Retinal pigment epithelial cell (primary cell): Measurements from ENCODE around the gene FMNL2.

Experiments used
- DNase-seq: peaks from one replicate; pipeline ENCODE4 v3.0.0-alpha.2; 2010; ENCODE audit warnings: low read depth
- H3K4me3 ChIP-seq: 2 replicates; pipeline ENCODE4 v1.5.1; 2011; ENCODE audit warnings: mild to moderate bottlenecking, low read length, control low read depth, moderate library complexity
- TF ChIP-seq, protein P1 (sequence below): conservative IDR thresholded peaks from 2 replicates; pipeline ENCODE4 v1.5.1; 2011; ENCODE audit warnings: low read depth, low read length, control low read depth, inconsistent platforms

Gene FMNL2

DNA sequence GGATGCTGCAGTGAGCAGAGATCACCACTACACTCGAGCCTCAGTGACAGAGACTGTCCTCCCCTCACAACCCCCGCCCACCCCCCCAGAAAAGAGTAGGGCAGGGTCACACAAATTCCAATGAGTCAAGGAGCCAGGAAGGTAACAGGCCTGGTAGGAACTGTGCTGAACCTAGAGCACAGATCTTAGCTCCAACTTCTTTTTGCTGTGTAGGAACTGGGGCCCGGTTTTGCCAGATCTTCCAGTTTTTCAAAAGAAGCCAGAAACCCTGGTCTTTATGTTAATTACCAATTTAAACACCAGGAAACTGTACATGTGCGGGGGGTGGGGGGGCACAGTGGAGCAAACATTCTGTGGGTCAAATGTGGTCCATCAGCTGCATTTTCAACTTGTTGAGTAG lies 311.3 kb downstream of the FMNL2 start:
- H3K4me3 ChIP-seq, result no peak overlapping the region
- DNase-seq, result no peak
- TF ChIP-seq, protein P1, sequence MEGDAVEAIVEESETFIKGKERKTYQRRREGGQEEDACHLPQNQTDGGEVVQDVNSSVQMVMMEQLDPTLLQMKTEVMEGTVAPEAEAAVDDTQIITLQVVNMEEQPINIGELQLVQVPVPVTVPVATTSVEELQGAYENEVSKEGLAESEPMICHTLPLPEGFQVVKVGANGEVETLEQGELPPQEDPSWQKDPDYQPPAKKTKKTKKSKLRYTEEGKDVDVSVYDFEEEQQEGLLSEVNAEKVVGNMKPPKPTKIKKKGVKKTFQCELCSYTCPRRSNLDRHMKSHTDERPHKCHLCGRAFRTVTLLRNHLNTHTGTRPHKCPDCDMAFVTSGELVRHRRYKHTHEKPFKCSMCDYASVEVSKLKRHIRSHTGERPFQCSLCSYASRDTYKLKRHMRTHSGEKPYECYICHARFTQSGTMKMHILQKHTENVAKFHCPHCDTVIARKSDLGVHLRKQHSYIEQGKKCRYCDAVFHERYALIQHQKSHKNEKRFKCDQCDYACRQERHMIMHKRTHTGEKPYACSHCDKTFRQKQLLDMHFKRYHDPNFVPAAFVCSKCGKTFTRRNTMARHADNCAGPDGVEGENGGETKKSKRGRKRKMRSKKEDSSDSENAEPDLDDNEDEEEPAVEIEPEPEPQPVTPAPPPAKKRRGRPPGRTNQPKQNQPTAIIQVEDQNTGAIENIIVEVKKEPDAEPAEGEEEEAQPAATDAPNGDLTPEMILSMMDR, result no peak

DNA sequence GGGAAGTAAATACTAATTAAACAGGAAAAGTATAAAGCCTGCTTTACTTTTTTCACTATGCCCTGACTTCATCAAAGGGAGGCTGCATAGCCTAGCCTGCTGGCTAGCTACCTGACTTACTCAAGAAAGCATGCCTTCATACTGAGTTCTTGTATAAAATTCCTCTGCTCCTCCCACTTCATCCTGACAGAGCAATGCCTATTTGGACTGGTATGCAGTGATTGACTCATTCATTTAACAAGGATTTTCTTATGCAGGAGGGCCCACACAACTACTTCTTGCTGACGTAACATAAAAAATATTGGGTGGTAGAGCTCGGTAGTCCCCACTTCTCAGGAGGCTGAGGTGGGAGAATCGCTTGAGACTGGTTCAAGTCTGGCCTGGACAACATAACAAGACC lies 311.8 kb downstream of the FMNL2 start:
- no peak overlapping the region for H3K4me3 ChIP-seq
- peak; percentile 80 for DNase-seq
- TF ChIP-seq, protein P1, result no peak

DNA sequence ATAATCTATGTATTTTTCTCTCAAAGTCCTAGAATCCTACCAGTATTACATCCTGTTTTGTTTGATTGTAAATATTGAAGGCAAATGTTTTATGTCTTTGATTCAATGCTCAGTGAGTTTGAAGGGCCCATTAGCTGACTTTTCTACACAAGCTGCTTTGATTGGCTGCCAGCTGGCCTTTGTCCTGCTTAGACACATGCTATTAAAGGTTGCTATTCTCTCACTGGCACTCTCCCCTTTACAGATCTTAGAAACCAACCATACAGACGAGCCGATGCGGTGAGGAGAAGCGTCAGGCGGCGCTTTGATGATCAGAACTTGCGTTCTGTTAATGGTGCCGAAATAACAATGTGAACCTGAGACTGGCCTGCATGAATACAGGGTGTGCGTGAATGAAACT lies 312.6 kb downstream of the FMNL2 start:
- TF ChIP-seq, protein P1, result no peak
- DNase-seq, result peak; percentile 10
- no peak overlapping the region for H3K4me3 ChIP-seq

DNA sequence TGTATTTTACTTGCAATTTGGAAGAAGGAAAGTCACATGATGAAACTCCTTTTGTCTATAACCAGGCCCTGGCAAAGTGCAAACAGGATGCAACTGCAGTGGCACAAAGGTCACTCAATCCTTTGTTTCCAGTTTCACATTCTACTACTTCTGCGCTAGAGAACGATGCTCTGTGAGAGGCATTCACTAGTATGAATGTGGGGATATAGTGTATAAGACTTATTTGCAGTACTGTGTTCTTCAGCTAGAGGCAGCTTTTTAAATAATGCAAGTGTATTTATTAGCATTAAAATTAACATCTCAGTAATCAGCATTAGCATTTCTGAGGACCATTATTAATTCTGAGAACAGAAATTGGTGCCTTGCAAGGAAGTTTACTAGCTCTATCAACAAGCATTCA lies 313.4 kb downstream of the FMNL2 start:
- DNase-seq, result no peak
- TF ChIP-seq, protein P1, result peak; percentile 14

DNA sequence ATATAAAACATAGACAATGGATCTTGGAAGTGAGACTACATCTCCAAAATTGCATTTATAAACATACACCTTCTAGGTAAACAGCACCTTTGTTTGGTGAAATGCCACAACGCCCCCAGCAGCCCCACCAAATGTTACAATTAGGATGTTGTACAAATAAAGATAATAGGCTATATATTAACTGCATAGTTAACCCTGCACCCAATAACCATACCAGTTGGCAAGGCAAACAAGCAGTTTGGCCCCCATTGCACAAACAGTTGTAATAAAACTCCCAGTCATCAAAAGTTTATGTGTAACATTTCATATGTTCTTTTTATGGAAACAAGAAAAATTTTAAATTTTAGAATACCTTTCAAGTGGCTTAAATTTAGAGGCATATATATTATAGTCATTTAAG lies 315.0 kb downstream of the FMNL2 start:
- TF ChIP-seq, protein P1, result no peak
- H3K4me3 ChIP-seq, result no peak overlapping the region
- no peak for DNase-seq

More for the DNA sequence above, 313.4 kb downstream of the FMNL2 start:
- no peak overlapping the region for H3K4me3 ChIP-seq

DNA sequence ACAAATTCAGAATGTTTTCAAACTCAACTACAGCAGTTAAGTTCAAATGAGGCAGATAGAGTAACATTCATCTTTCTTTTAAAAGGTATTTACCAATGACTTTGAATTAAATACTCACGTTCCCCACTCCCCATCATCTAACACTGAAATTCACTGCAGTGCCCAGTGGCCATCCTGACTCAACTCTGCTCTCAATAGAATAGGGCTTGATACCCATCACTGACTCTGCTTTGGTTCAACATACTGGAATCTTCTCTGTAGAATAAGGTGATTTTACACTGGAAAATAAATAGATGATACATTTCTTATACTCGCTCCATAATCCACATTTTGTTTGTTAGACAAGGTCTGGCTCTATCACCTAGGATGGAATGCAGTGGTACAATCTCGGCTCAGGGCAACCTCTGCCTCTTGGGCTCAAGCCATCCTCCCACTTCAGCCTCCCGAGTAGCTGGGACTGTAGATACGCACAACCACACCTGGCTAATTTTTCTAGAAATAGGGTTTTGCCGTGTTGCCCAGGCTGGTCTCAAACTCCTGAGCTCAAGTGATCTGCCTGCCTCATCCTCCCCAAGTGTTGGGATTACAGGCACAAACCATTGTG lies 315.9 kb downstream of the FMNL2 start:
- no peak for DNase-seq
- no peak overlapping the region for H3K4me3 ChIP-seq
- TF ChIP-seq, protein P1, result no peak

DNA sequence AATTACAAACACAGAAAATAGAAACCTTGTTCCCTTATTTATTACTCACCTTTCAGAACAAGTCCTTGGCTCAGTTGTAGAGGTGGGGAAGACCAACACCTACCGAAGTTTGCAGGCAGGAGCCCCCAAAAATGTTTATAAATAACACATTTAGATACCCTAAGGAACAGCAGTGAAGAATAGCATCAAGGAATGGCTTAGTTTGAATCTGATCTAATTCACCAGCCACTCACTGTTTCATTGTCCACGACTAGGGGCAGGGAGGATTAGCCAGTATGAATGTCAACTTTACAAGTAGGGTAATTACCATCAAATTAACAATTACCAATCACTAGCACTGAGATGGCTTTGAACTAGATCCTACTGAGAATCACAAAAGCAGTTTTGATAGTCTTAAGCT lies 316.9 kb downstream of the FMNL2 start:
- H3K4me3 ChIP-seq, result no peak overlapping the region
- TF ChIP-seq, protein P1, result no peak
- no peak for DNase-seq
